ENCODE measurements around the gene DNAJB6. TPM values are rescaled to one million over a fixed set of nuclear protein-coding genes. Genes with fewer than 3 reads are reported as not detected.
A peak's percentile ranks its signal among the peaks of the same experiment; 100 is the strongest.

DNAJB6 gene
- total RNA-seq, 1 experiment from 2014 or later: 124 TPM

DNA sequence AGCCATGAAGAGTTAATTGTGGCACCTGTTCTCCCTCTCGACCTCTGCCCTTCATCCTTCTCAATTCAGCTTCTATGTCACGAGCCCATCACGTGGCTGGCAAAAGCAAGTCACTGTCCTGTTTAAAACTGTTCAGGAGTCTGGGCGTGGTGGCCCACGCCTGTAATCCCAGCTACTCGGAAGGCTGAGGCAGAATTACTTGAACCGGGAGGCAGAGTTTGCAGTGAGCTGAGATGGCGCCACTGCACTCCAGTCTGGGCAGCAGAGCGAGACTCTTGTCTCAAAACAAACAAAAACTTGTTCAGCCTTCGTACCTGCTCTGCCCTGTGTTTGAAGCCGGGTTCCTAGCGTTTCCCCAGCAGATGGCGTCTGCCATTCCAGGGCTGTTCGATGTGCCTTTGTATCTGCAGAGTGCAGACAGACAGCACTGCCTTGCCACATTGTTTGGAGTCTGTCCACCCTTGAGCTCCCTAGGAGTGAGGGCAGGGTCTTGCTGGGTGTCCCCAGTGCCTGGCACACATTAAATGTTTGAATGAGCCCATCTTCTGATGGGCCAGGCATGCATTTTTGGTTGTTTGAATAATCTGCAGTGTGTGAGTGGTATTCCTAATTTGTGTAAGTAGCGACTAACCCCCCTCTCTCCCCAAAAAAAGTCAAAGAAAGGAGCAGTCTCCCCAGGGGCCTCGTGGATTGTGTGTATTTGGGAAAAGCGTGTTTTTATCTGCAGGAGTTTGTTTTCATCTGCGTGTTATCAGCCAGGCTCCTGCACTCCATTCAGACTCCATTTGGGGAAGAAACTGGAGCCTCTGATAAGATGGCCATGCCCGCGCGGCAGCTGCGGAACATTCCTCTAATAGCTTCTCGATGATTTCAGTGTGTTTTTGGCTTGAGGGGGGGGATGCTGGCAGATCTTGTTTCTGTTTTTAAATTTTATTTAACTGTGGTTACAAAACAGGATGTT, 61.2 kb downstream of the DNAJB6 start:
- Mint-ChIP-seq H3K4me3 (ENCODE audit: unreplicated experiment) (no peak overlapping the region), H3K4me1 (ENCODE audit: insufficient read depth, unreplicated experiment) (peaks cover 18% of the 10 kb centered on the region), H3K36me3 (ENCODE audit: insufficient read depth, unreplicated experiment) (peaks cover 26% of the 10 kb centered on the region), H3K27me3 (ENCODE audit: insufficient read depth, unreplicated experiment) (no peaks in the 10 kb centered on the region), H3K27ac (ENCODE audit: low read depth, unreplicated experiment) (peak overlapping the region; percentile 40), H3K9me3 (ENCODE audit: unreplicated experiment) (no peaks in the 10 kb centered on the region)
- CTCF ChIA-PET: interaction anchor here (0.5 to 1.7 kb wide), 8 partner anchors 9 to 1011 kb away, joined by 3 to 9 read pairs (median 4); no protein-coding TSS in a partner anchor
- DNase-seq (ENCODE audit: unreplicated experiment): peak; percentile 52
- POLR2A ChIA-PET: interaction anchor here (1.5 kb wide), 1 partner anchor 10 kb away, joined by 4 read pairs; no protein-coding TSS in a partner anchor
- no TSS peak for BruUV-seq (replicated peaks)
- TF ChIP-seq, protein P1, sequence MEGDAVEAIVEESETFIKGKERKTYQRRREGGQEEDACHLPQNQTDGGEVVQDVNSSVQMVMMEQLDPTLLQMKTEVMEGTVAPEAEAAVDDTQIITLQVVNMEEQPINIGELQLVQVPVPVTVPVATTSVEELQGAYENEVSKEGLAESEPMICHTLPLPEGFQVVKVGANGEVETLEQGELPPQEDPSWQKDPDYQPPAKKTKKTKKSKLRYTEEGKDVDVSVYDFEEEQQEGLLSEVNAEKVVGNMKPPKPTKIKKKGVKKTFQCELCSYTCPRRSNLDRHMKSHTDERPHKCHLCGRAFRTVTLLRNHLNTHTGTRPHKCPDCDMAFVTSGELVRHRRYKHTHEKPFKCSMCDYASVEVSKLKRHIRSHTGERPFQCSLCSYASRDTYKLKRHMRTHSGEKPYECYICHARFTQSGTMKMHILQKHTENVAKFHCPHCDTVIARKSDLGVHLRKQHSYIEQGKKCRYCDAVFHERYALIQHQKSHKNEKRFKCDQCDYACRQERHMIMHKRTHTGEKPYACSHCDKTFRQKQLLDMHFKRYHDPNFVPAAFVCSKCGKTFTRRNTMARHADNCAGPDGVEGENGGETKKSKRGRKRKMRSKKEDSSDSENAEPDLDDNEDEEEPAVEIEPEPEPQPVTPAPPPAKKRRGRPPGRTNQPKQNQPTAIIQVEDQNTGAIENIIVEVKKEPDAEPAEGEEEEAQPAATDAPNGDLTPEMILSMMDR (IDR thresholded peaks at IDR 0.05; ENCODE audit: unreplicated experiment): peak; percentile 32
- intact Hi-C loops (cut with micrococcal nuclease): loop anchor here (5.0 kb wide), 1 partner anchor 1009 kb away; no protein-coding TSS in a partner anchor

GRCh38 chr7:157399086-157399687, 62.4 kb downstream of the DNAJB6 start:
- TF ChIP-seq, protein P1 (IDR thresholded peaks at IDR 0.05; ENCODE audit: unreplicated experiment): no peak
- Mint-ChIP-seq H3K4me3 (ENCODE audit: unreplicated experiment) (no peak overlapping the region), H3K36me3 (ENCODE audit: insufficient read depth, unreplicated experiment) (peaks cover 20% of the 10 kb centered on the region), H3K27me3 (ENCODE audit: insufficient read depth, unreplicated experiment) (no peaks in the 10 kb centered on the region), H3K9me3 (ENCODE audit: unreplicated experiment) (no peaks in the 10 kb centered on the region), H3K27ac (ENCODE audit: low read depth, unreplicated experiment) (peak overlapping the region; percentile 57), H3K4me1 (ENCODE audit: insufficient read depth, unreplicated experiment) (peaks cover 21% of the 10 kb centered on the region)
- intact Hi-C loops (cut with micrococcal nuclease): loop anchor here (5.0 kb wide), 1 partner anchor 1008 kb away; no protein-coding TSS in a partner anchor
- ChIA-PET CTCF (interaction anchor here (1.0 kb wide), 1 partner anchor 12 kb away, joined by 5 read pairs; no protein-coding TSS in a partner anchor), POLR2A (no interaction called here)
- no peak for DNase-seq (ENCODE audit: unreplicated experiment)
- no TSS peak for BruUV-seq (replicated peaks)

DNA sequence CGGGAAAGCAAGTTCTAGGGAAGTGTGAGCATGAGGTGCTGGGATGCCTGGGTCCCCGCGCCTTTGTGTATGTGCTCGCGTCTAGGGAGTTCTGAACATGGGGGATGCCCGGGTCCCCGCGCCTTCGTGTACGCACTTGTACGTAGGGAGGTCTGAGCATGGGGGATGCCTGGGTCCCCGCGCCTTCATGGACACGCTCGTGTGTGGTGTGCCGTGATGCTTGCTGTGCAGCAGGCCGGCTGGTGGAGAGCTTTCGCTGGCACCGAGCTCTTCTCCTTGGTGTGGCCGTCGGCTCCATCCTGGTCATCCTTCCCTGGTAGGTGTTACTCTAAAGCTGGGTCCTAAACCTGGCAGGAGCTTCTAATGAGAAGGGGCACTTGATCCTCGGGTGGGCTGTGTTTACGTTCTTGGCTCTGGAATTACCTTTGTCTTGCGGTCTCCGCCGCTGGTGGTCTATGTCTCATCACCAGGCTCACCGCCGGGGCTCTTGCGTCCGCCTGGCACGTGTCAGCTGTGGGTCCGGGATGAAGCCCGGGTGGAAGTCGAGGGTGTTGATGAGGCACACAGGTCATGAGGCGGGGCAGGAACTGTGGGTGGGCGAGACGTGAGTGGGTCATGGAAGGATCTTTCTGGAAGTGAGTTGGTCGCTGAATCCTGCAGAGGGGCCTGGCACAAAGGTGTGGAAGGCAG, 63.5 kb downstream of the DNAJB6 start:
- intact Hi-C loops (cut with micrococcal nuclease): no loop called here
- H3K27me3 Mint-ChIP-seq (ENCODE audit: insufficient read depth, unreplicated experiment): no peaks in the 10 kb centered on the region
- POLR2A ChIA-PET: interaction anchor here (0.7 kb wide), 1 partner anchor 13 kb away, joined by 3 read pairs; no protein-coding TSS in a partner anchor
- DNase-seq (ENCODE audit: unreplicated experiment): no peak
- H3K9me3 Mint-ChIP-seq (ENCODE audit: unreplicated experiment): no peaks in the 10 kb centered on the region
- CTCF ChIA-PET: interaction anchor here (0.7 to 1.0 kb wide), 3 partner anchors 14 to 1008 kb away, joined by 3 to 5 read pairs (median 3); no protein-coding TSS in a partner anchor
- H3K27ac Mint-ChIP-seq (ENCODE audit: low read depth, unreplicated experiment): no peak overlapping the region
- H3K4me1 Mint-ChIP-seq (ENCODE audit: insufficient read depth, unreplicated experiment): peaks cover 28% of the 10 kb centered on the region
- H3K36me3 Mint-ChIP-seq (ENCODE audit: insufficient read depth, unreplicated experiment): peaks cover 20% of the 10 kb centered on the region
- no peak overlapping the region for H3K4me3 Mint-ChIP-seq (ENCODE audit: unreplicated experiment)
- no TSS peak for BruUV-seq (replicated peaks)
- TF ChIP-seq, protein P1 (IDR thresholded peaks at IDR 0.05; ENCODE audit: unreplicated experiment): no peak

Measured in MCF 10A (cell line).